ENCODE results near the gene DSCAM. TPM values are rescaled to one million over a fixed set of nuclear protein-coding genes. Genes with fewer than 3 reads are reported as not detected.

The DSCAM gene
- total RNA-seq, 1 experiment from 2014 or later, result not detected

DNA sequence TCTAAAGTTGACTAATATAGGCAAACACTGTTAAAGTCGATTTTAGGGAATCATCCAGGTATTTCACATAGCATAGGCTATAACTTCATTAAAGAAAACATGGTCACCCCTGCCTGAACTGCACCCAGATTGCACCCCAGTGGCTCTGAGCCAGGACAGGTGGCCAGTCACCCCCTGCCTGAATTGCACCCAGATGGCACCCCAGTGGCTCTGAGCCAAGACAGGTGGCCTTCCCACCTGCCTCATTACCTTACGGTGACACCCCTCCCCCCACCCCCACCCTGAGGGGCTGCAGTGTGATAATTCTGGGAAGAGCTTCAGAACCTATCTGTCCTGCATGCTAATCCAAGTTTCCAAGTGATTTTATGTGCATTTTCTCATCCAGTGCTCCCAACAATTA, 78.9 kb downstream of the DSCAM start:
- DNase-seq (ENCODE audit: low read depth), result no peak

GRCh38 chr21:40766381-40766780, 80.6 kb downstream of the DSCAM start:
- DNase-seq (ENCODE audit: low read depth), result no peak

DNA sequence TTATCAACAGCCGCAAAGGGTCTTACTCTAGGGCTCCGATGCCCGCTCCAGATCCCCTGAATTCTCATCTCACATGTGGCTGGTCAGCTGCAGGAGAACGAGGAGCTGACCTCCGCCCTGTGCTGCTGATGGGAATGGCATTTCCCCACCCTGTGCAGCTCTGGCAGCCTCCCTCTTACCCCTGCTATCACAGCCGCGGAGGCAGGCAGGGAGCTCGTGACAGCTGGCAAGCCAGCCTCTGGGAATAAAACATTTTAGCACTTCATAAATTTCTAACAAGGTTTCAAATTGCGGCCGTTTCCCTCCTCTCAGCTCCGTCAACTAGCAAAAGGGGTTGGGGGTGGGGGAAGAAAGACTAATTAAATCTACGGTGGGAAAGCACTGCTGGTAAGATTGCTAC, 81.1 kb downstream of the DSCAM start:
- DNase-seq (ENCODE audit: low read depth), result no peak

GRCh38 chr21:40760821-40761220, 86.1 kb downstream of the DSCAM start:
- DNase-seq (ENCODE audit: low read depth), result no peak

DNA sequence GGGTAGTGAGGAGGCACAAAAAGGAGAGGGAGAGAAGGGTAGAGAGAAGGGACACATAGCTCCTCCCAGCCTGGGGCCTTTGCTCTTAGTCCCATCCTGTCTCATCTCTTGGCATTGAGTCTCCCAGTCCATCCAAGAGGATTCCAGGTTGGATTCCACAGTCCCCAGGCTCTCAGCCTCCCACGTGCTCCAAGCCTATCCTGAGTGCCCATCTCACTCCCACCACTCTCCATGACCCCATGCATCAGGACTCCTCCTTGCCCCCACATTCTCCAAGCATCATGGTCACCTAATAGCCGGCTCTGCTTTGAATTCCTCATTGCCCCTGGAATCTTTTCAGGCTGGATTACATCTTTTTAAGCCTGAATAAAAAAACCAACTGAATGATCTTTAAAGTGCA, 87.9 kb downstream of the DSCAM start:
- no peak for DNase-seq (ENCODE audit: low read depth)

GRCh38 chr21:40757366-40757765, 89.6 kb downstream of the DSCAM start:
- DNase-seq (ENCODE audit: low read depth), result no peak

GRCh38 chr21:40754466-40754865, 92.5 kb downstream of the DSCAM start:
- DNase-seq (ENCODE audit: low read depth), result no peak

DNA sequence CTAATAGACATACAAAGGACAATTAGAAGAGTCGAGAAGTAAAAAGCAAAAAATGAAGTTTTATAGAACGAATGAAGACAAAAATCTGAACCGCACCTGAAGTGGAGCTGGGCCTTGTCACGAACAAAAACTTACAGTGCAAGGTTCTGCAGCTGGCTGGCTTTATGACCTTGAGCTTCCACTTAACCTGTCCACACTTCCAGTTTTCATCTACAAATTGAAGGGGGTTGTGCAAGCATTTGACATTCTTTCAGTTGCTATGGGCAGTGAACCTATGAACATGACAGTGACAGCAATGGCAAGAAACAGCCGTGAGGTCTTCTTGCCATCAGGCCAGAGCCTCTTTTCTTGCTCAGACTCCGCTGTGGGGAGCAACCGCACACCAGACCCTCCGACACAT, 93.2 kb downstream of the DSCAM start:
- DNase-seq (ENCODE audit: low read depth), result no peak

DNA sequence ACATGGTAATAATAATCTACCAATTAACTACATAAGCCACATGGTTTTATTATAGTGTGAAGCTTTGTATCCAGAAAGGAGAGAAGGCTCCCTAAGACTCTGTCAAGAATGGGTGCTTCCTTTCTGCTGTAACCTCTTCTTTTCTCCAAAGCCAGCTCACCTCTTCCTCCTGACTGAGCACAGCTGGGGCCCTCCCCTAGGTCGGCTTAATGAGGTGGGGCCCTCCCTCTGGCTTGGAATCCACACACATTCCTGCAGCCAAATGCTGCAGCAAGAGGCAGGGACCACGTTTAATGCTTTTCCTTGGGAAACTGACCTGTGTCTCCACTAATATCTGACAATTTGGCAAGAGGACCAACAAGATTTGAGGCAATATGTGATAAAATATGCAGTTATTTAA, 94.8 kb downstream of the DSCAM start:
- no peak for DNase-seq (ENCODE audit: low read depth)

- no peak for DNase-seq (ENCODE audit: low read depth)
These were observed 95.7 kb downstream of the DSCAM start for GRCh38 chr21:40751221-40751620.

DNA sequence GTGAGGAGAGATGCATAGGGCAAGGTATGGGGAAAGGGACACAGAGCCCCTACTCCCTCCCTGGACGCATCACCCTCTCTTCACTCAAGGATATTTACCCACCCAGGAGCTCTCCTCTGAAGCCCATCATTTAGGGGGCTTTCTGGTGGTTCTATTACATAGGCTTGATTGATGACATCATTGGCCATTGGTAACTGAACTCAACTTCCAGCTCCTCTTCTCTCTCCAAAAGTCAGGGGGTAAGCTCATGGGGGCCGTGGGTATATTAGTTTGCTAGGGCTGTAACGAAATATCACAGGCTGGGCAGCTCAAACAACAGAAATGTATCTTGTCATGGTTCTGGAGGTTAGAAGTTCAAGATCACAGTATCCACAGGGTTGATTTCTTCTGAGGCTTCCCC, 110.8 kb downstream of the DSCAM start:
- no peak for DNase-seq (ENCODE audit: low read depth)

DNA sequence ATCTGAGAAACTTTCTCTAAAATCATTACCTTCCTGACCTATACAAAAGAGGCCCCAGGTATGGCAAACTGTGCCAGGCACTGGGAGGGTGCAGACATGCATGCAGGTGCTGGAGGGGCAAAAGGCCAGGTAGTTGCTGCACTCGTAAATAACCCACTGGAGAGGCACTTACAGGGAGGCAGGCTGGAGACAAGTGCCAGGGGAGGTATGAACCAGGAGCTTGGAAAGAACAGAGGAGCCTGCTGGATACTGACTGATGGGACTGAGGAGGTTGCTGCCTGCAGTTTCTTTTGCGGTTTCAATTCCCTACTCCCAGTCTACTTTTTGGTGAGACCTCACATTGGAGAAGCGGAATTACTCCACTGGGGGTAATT, 113.9 kb downstream of the DSCAM start:
- DNase-seq (ENCODE audit: low read depth), result no peak

DNA sequence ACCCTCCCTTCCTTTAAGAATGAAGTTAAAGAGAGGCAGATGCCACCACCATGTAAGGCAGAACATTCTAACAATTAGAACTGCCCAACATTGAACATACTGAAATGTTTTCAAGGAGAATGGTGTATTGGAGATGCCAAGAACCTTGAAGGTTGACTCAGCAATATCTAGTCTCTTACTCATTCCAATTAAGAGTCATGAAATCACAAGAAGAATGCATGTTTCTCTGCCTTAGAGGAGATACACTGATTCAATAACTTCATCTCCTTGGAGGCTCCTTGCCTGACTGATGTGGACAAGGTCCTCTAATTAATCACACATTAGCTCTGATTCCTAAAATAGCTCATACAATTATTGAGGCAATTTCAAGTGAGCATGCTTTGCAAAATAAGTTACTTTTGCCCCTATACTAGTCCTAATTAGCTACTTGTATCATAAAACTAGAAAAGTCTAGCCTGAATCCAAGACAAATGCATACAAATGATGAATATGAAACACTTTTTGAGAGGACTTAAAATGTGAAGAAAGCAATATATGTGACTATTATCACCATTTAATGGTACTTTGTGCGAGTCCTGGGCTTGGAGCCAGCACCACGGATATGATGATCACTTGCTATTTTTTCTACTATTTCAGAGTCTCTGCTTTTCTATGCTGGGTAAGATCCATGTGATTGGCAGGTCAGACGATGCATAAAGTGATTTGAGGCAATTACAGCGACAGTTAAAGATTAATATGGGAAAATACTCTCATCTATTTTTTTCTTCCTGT, 114.5 kb downstream of the DSCAM start:
- DNase-seq (ENCODE audit: low read depth), result no peak

DNA sequence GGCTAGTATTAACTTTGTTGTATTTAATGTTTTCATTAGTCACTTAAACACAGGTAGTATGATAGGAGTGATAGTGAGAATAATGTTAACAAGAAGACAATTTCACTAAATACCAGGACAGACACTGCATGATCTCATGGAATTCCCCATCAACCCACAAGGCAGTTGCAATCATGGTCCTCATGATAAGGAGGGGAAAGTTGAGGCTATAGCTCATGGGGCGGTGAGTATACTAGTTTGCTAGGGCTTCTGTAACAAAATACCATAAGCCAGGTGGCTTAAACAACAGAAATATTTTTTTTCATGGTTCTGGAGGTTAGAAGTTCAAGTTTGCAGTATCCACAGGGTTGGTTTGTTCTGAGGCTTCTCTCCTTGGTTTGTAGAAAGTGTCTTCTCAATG, 115.8 kb downstream of the DSCAM start:
- DNase-seq (ENCODE audit: low read depth), result no peak

- no peak for DNase-seq (ENCODE audit: low read depth)
These were observed 116.5 kb downstream of the DSCAM start for GRCh38 chr21:40730426-40730800.

DNA sequence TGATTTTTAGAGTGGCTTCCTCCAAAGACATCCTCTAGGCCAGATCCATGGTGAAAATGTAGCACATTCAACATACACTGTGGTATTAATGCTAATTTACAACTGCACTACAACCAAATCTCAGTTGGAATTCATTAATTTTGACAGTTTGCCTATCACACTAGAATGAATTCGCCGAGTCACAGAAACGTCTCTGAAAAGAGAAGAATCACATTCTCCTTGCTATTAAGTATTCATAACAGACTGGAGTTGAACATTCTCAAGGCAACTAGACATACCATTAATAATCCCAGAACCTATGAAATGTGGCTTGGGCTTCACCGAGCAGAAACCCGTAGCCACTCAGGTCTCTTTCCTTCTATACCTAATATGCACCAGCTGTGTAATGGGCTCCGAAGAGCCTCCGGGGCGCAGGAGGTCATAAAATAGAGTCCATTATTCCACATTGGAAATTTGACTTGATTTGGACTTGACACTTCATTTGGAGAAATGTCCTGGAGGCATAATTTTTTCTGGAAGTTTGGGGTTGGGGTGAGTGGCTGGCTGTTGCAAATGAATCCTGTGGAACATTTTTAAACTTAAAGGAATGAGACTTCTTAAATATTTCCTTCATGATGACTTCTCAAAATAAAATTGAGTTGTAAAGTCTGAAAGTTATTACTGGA, 117.1 kb downstream of the DSCAM start:
- DNase-seq (ENCODE audit: low read depth), result no peak

DNA sequence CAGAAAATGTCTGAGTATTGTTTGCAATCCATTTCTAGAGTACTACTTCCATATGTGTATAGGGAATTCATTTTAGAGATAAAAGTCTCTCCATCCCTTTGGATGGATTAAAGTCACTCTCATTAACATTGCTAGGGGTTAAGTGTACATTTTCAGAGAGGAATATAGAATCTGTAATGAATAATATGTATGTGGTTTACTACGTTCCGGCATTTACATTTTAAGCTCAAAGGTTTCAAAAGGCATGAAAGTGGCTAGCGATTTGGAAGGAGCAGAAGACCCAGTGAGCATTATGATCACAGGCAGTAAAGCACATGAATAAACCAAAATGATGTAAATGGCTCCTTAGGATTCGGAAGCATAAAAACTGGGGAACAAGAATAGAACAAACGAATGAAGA, 123.0 kb downstream of the DSCAM start:
- no peak for DNase-seq (ENCODE audit: low read depth)

GRCh38 chr21:40723317-40723716, 123.6 kb downstream of the DSCAM start:
- DNase-seq (ENCODE audit: low read depth), result no peak

DNA sequence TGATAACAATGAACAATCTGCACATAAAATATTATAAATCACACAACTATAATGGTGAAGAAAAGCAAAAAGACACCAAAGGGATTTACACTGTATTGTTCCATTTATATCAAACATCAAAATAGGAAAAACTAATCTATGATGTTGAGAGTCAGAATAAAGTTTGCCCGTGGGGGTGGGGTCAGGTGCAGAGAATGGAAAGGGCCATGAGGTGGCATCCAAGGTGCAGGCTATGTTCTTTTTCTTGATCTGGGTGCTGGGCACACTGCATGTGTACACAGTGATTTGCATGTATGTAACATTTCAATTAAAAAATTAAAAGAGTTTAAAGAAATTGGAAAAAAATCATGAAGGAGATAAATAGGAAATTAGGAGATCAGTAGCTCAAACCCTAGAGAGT, 127.3 kb downstream of the DSCAM start:
- no peak for DNase-seq (ENCODE audit: low read depth)

DNA sequence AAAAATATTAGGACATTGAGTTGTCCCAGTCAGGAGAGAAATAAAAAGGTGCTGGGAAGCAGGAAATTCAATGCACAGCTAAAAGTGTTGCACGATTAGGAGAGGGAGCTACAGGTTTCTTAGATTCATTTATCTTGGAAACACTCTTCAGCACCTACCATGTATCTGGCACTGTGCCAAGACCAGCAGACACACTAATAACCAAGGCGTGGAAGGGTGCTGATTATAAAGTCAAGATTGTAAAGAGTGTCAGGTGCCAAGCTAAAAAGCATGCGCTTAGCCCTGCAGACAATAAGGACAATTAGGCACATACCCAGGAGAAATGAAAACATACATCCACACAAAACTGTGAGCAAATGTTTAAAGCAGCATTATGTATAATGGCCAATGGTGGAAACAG, 129.9 kb downstream of the DSCAM start:
- no peak for DNase-seq (ENCODE audit: low read depth)

GRCh38 chr21:40714536-40714935, 132.4 kb downstream of the DSCAM start:
- DNase-seq (ENCODE audit: low read depth), result no peak

- DNase-seq (ENCODE audit: low read depth), result no peak
These were observed 139.2 kb downstream of the DSCAM start for GRCh38 chr21:40707656-40708244.

Data from LHCN-M2 (cell line).